MM.1S (cell line): ENCODE measurements around the gene IL15.
"Not testable (repeated sequence)": the region's sequence is repeated elsewhere in the genome, so short reads cannot be mapped to it uniquely, and the experiment has no call there.

ENCODE experiments used
- DNase-seq: peaks from one replicate; pipeline ENCODE4 v3.0.0-alpha.2; 2015
- H2AFZ ChIP-seq: fragments of 300-600 bp; sonication (generic); 2 replicates; pipeline ENCODE4 v1.6.0; 2016; ENCODE audit warnings: antibody characterized with exemption, low read length
- H3F3A ChIP-seq: fragments of 300-600 bp; sonication (generic); 2 replicates; pipeline ENCODE4 v1.6.1; 2016; ENCODE audit warnings: mild to moderate bottlenecking, antibody characterized with exemption, low read length, moderate library complexity, mixed read lengths; ENCODE audit not compliant: insufficient read depth
- H3K27ac ChIP-seq: fragments of 300-600 bp; sonication (generic); 2 replicates; pipeline ENCODE4 v1.5.1; 2016; ENCODE audit warnings: mild to moderate bottlenecking, low read length
- H3K27me3 ChIP-seq: fragments of 300-600 bp; sonication (generic); replicated peaks from 2 replicates; pipeline ENCODE4 v1.6.0; 2016; ENCODE audit warnings: low read length; ENCODE audit not compliant: insufficient read depth
- H3K36me3 ChIP-seq: fragments of 300-600 bp; sonication (generic); replicated peaks from 2 replicates; pipeline ENCODE4 v1.6.1; 2016; ENCODE audit warnings: mild to moderate bottlenecking, low read length, mixed read lengths; ENCODE audit not compliant: insufficient read depth
- H3K4me1 ChIP-seq: fragments of 300-600 bp; sonication (generic); 2 replicates; pipeline ENCODE4 v1.6.1; 2016; ENCODE audit warnings: low read length, mixed read lengths
- H3K4me2 ChIP-seq: fragments of 300-600 bp; sonication (generic); 2 replicates; pipeline ENCODE4 v1.6.0; 2016; ENCODE audit warnings: low read depth, low read length
- H3K4me3 ChIP-seq: fragments of 300-600 bp; sonication (generic); 2 replicates; pipeline ENCODE4 v1.5.1; 2016; ENCODE audit warnings: low read length, mixed read lengths
- H3K79me2 ChIP-seq: fragments of 300-600 bp; sonication (generic); 2 replicates; pipeline ENCODE4 v1.6.1; 2016; ENCODE audit warnings: mixed run types, low read length, mixed read lengths
- H3K9ac ChIP-seq: fragments of 300-600 bp; sonication (generic); 2 replicates; pipeline ENCODE4 v1.6.1; 2016; ENCODE audit warnings: low read length, mixed read lengths
- H3K9me2 ChIP-seq: fragments of 300-600 bp; sonication (generic); replicated peaks from 2 replicates; pipeline ENCODE4 v1.6.1; 2016; ENCODE audit warnings: mild to moderate bottlenecking, low read length, mixed read lengths; ENCODE audit not compliant: insufficient read depth
- H3K9me3 ChIP-seq: fragments of 300-600 bp; sonication (generic); replicated peaks from 2 replicates; pipeline ENCODE4 v1.6.1; 2016; ENCODE audit warnings: mild to moderate bottlenecking, low read length, mixed read lengths; ENCODE audit not compliant: insufficient read depth
- H4K20me1 ChIP-seq: fragments of 300-600 bp; sonication (generic); 2 replicates; pipeline ENCODE4 v1.6.1; 2016; ENCODE audit warnings: mild to moderate bottlenecking, low read length, moderate library complexity, mixed read lengths; ENCODE audit not compliant: insufficient read depth
- EZH2 ChIP-seq: fragments of 300-600 bp; sonication (generic); optimal IDR thresholded peaks from 2 replicates; pipeline ENCODE3; 2017; ENCODE audit warnings: low read depth, mild to moderate bottlenecking, antibody characterized with exemption, low read length, mixed read lengths
- EZH2phosphoT487 ChIP-seq: fragments of 300-600 bp; sonication (generic); IDR thresholded peaks from 2 replicates; pipeline ENCODE4 v1.6.1; 2018; ENCODE audit warnings: antibody characterized with exemption, low read length
- TF ChIP-seq, protein P1 (sequence below): fragments of 300-600 bp; sonication (generic); IDR thresholded peaks from 2 replicates; pipeline ENCODE4 v1.5.1; 2016; ENCODE audit warnings: antibody characterized with exemption, low read length, mixed read lengths

Gene IL15

GRCh38 chr4:141731481-141731880, 95.1 kb downstream of the IL15 start:
- H3K4me3 ChIP-seq = no peak overlapping the region
- TF ChIP-seq, protein P1, sequence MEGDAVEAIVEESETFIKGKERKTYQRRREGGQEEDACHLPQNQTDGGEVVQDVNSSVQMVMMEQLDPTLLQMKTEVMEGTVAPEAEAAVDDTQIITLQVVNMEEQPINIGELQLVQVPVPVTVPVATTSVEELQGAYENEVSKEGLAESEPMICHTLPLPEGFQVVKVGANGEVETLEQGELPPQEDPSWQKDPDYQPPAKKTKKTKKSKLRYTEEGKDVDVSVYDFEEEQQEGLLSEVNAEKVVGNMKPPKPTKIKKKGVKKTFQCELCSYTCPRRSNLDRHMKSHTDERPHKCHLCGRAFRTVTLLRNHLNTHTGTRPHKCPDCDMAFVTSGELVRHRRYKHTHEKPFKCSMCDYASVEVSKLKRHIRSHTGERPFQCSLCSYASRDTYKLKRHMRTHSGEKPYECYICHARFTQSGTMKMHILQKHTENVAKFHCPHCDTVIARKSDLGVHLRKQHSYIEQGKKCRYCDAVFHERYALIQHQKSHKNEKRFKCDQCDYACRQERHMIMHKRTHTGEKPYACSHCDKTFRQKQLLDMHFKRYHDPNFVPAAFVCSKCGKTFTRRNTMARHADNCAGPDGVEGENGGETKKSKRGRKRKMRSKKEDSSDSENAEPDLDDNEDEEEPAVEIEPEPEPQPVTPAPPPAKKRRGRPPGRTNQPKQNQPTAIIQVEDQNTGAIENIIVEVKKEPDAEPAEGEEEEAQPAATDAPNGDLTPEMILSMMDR = no peak
- no peaks in the 10 kb centered on the region for H3K36me3 ChIP-seq
- no peak overlapping the region for H3K9ac ChIP-seq
- H3K9me3 ChIP-seq = no peaks in the 10 kb centered on the region
- no peak overlapping the region for H3K27ac ChIP-seq
- H3K4me2 ChIP-seq = no peak overlapping the region
- H3K4me1 ChIP-seq = no peaks in the 10 kb centered on the region
- no peaks in the 10 kb centered on the region for H3K9me2 ChIP-seq
- no peaks in the 10 kb centered on the region for H3F3A ChIP-seq
- H2AFZ ChIP-seq = no peak overlapping the region
- no peaks in the 10 kb centered on the region for H3K27me3 ChIP-seq
- DNase-seq = no peak
- H4K20me1 ChIP-seq = no peaks in the 10 kb centered on the region
- H3K79me2 ChIP-seq = no peaks in the 10 kb centered on the region

- Histone ChIP-seq H3K4me1 (no peaks in the 10 kb centered on the region), H3K36me3 (no peaks in the 10 kb centered on the region), H3K27me3 (no peaks in the 10 kb centered on the region), H2AFZ (no peak overlapping the region), H3K4me2 (no peak overlapping the region), H3K4me3 (no peak overlapping the region), H3K9ac (no peak overlapping the region), H3K9me3 (no peaks in the 10 kb centered on the region), H3F3A (no peaks in the 10 kb centered on the region), H3K9me2 (no peaks in the 10 kb centered on the region), H3K27ac (no peak overlapping the region), H3K79me2 (no peaks in the 10 kb centered on the region), H4K20me1 (no peaks in the 10 kb centered on the region)
- DNase-seq = no peak
- TF ChIP-seq EZH2phosphoT487 (no peak), EZH2 (no peak)
- TF ChIP-seq, protein P1 = no peak
These were observed 103.3 kb downstream of the IL15 start for GRCh38 chr4:141739636-141740035.

GRCh38 chr4:141746026-141746425, 109.6 kb downstream of the IL15 start:
- Histone ChIP-seq H3K27me3 (no peaks in the 10 kb centered on the region), H3K9me2 (no peaks in the 10 kb centered on the region), H3K9me3 (no peaks in the 10 kb centered on the region), H3K4me3 (no peak overlapping the region), H2AFZ (no peak overlapping the region), H3F3A (no peaks in the 10 kb centered on the region), H3K9ac (no peak overlapping the region), H4K20me1 (no peaks in the 10 kb centered on the region), H3K4me1 (no peaks in the 10 kb centered on the region), H3K36me3 (no peaks in the 10 kb centered on the region), H3K4me2 (no peak overlapping the region), H3K79me2 (no peaks in the 10 kb centered on the region), H3K27ac (no peak overlapping the region)
- no peak for DNase-seq
- TF ChIP-seq, protein P1 = no peak
- TF ChIP-seq EZH2 = no peak
- TF ChIP-seq EZH2phosphoT487 = no peak

- H3K27ac ChIP-seq, H3K4me1 ChIP-seq, H3K36me3 ChIP-seq, H3K9me3 ChIP-seq, H2AFZ ChIP-seq, H4K20me1 ChIP-seq, H3K9me2 ChIP-seq, H3K4me2 ChIP-seq, H3K27me3 ChIP-seq, DNase-seq, H3K4me3 ChIP-seq, H3K79me2 ChIP-seq, H3F3A ChIP-seq, H3K9ac ChIP-seq: not testable (repeated sequence)
These were observed 115.4 kb downstream of the IL15 start for GRCh38 chr4:141751806-141752205.
